Neural crest cell (in vitro differentiated cells): ENCODE results near the gene ERRFI1. TPM values are rescaled to one million over a fixed set of nuclear protein-coding genes. Genes with fewer than 3 reads are reported as not detected.

ENCODE experiments used
- DNase-seq: peaks from one replicate; pipeline ENCODE4 v3.0.0; 2021; ENCODE audit warnings: low read depth, mixed read lengths, low spot score
- H3K27ac Mint-ChIP-seq: one replicate; pipeline ENCODE4 v1.8.0; 2021; ENCODE audit warnings: mild to moderate bottlenecking, mixed read lengths; ENCODE audit not compliant: unreplicated experiment
- H3K27me3 Mint-ChIP-seq: 2 replicates; pipeline ENCODE4 v1.8.0; 2021; ENCODE audit warnings: low read depth, mild to moderate bottlenecking, mixed read lengths
- H3K36me3 Mint-ChIP-seq: 2 replicates; pipeline ENCODE4 v1.8.0; 2021; ENCODE audit warnings: low read depth, mild to moderate bottlenecking, mixed read lengths
- H3K4me1 Mint-ChIP-seq: 2 replicates; pipeline ENCODE4 v1.8.0; 2021; ENCODE audit warnings: mixed read lengths
- H3K4me3 Mint-ChIP-seq: one replicate; pipeline ENCODE4 v1.8.0; 2021; ENCODE audit warnings: mild to moderate bottlenecking, mixed read lengths
- H3K9me3 Mint-ChIP-seq: 2 replicates; pipeline ENCODE4 v1.8.0; 2021; ENCODE audit warnings: mixed read lengths
- total RNA-seq: library from RNA; stranded (reverse); gene quantifications from 2 replicates; pipeline ENCODE4 v1.2.1, GENCODE V29; 2021
- TF ChIP-seq, protein P1 (sequence below): fragments of 200-600 bp; sonication (generic); conservative IDR thresholded peaks from 2 replicates; pipeline ENCODE4 v1.5.0; 2021; ENCODE audit warnings: antibody characterized with exemption, mild to moderate bottlenecking

The ERRFI1 gene
- total RNA-seq, 1 donor from 2014 or later: 23.3 TPM

DNA sequence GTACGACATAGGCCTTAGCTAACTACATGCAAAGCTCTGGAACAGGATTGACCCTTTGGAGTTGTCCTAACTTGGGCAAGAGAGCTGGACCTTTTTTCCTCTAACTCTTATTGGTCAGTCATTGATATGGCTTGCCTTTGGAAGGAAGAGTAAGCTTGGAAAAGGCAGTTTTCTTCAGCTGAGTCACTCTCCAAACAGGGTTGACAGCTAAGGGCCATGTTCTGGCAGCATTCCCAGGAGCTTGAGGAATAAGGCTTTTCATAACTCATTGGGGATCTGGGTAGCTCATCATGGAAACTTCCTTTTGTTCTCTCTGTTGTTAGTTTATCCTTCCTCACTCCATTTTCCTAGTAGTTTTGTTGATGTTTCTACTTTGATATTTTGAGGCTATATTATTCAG lies 14.5 kb upstream of the ERRFI1 start:
- H3K4me3 Mint-ChIP-seq: no peak overlapping the region
- H3K9me3 Mint-ChIP-seq: peaks cover 7% of the 10 kb centered on the region
- H3K36me3 Mint-ChIP-seq: peaks cover 8% of the 10 kb centered on the region
- no peak overlapping the region for H3K27ac Mint-ChIP-seq
- H3K27me3 Mint-ChIP-seq: no peaks in the 10 kb centered on the region
- DNase-seq: no peak
- TF ChIP-seq, protein P1, sequence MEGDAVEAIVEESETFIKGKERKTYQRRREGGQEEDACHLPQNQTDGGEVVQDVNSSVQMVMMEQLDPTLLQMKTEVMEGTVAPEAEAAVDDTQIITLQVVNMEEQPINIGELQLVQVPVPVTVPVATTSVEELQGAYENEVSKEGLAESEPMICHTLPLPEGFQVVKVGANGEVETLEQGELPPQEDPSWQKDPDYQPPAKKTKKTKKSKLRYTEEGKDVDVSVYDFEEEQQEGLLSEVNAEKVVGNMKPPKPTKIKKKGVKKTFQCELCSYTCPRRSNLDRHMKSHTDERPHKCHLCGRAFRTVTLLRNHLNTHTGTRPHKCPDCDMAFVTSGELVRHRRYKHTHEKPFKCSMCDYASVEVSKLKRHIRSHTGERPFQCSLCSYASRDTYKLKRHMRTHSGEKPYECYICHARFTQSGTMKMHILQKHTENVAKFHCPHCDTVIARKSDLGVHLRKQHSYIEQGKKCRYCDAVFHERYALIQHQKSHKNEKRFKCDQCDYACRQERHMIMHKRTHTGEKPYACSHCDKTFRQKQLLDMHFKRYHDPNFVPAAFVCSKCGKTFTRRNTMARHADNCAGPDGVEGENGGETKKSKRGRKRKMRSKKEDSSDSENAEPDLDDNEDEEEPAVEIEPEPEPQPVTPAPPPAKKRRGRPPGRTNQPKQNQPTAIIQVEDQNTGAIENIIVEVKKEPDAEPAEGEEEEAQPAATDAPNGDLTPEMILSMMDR: no peak
- H3K4me1 Mint-ChIP-seq: no peaks in the 10 kb centered on the region

DNA sequence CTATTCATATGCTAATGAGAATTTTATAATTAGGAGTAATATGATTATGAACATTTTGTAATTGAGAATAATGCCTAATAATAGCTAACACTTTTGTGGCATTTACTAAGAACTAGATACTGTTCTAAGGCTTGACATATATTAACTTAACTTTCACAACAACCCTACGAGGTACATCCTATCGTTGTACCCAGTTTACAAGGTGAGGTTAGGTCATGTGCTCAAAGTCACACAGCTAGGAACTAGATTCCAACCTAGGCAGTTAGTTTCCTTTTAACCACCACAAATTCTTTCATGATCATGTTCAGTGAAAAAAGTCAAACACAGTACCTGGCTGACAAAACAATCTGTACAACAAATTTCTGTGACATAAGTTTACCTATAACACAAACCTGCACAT lies 13.0 kb upstream of the ERRFI1 start:
- Mint-ChIP-seq H3K4me3 (no peak overlapping the region), H3K27me3 (no peaks in the 10 kb centered on the region), H3K27ac (no peak overlapping the region), H3K4me1 (no peaks in the 10 kb centered on the region), H3K36me3 (peaks cover 8% of the 10 kb centered on the region), H3K9me3 (peaks cover 7% of the 10 kb centered on the region)
- DNase-seq: no peak
- TF ChIP-seq, protein P1: no peak

DNA sequence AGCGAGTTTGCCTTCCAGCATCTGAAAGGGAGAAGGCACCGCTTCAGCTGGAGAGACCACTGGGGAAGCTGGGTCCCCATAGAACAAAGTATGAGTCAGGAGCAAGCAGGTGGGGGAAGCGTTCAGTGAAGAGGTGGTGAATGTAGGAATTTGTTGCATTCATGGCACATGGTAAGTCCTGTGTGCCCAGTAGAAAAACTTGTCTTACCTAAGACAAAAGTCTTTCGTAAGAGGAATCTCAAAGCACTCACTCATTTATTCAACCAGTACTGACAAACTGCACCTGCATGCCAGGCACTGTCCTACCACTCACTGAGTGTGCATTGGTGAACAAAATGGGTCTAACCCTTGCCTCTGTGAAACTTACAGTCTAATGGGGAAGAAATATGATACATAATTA lies 9.2 kb upstream of the ERRFI1 start:
- Mint-ChIP-seq H3K27me3 (no peaks in the 10 kb centered on the region), H3K9me3 (no peaks in the 10 kb centered on the region), H3K36me3 (no peaks in the 10 kb centered on the region), H3K4me3 (no peak overlapping the region), H3K27ac (no peak overlapping the region), H3K4me1 (no peaks in the 10 kb centered on the region)
- no peak for DNase-seq
- TF ChIP-seq, protein P1: no peak

DNA sequence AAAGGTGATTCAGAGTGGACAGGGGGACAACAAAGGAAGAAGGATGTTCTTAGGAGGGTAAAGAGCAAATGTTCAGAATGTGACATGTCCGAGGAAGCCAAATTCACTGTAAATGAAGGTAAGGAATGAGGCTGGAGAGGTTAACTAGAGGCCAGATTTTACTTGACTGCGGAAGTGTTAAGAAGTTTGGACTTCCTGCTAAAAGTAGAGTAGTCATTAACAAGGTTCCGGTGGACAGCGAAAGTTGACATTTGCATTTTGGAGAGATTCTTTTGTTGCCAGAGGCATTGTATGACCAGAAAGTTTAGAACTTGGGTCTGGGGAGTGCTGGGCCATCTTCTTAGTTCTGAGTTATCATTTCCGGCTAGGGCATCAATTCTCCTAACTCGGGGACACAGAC lies 7.2 kb upstream of the ERRFI1 start:
- no peaks in the 10 kb centered on the region for H3K9me3 Mint-ChIP-seq
- H3K4me3 Mint-ChIP-seq: no peak overlapping the region
- TF ChIP-seq, protein P1: no peak
- no peaks in the 10 kb centered on the region for H3K27me3 Mint-ChIP-seq
- no peak for DNase-seq
- H3K36me3 Mint-ChIP-seq: no peaks in the 10 kb centered on the region
- no peak overlapping the region for H3K27ac Mint-ChIP-seq
- H3K4me1 Mint-ChIP-seq: no peaks in the 10 kb centered on the region

DNA sequence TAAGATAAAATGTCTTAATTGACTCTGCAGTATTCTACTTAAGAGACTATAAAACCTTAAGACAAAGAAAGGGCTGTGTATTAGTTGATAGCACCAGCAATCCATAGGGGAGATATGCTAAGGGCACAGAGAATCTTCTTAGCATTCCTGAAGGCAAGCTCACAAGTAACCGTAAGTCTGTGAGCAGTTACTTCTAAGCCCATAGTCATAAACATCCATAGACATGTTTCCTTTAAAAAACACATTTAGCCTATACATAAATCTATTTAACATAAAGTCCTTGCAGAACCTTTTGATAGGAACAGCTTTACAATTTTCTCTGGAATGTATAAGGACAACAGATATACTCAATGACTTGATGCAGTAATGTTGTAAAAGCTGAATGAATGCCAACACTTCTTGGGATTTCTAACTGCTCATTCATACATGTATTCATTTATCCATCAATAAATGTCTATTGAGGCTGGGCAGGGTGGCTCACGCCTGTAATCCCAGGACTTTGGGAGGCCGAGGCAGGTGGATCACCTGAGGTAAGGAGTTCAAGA lies 6.3 kb upstream of the ERRFI1 start:
- no peak overlapping the region for H3K27ac Mint-ChIP-seq
- no peaks in the 10 kb centered on the region for H3K27me3 Mint-ChIP-seq
- peaks cover 9% of the 10 kb centered on the region for H3K4me1 Mint-ChIP-seq
- DNase-seq: no peak
- H3K4me3 Mint-ChIP-seq: no peak overlapping the region
- H3K9me3 Mint-ChIP-seq: no peaks in the 10 kb centered on the region
- no peaks in the 10 kb centered on the region for H3K36me3 Mint-ChIP-seq
- TF ChIP-seq, protein P1: no peak
